Stimulated activated CD4-positive, alpha-beta T cell treated with anti-CD3 and anti-CD28 coated beads, Interleukin-12 subunit alpha, Interleukin-12 subunit beta, amount 100 ng/mL, for 48 hours (primary cell): ENCODE measurements around the gene DMRT3.

ENCODE experiments used
- DNase-seq, 3 donors: peaks; one replicate each; pipeline ENCODE4 v3.0.0-alpha.2; 2020; ENCODE audit warnings: low read depth in 2 of 3, low spot score in 1 of 3

The DMRT3 gene, protein sequence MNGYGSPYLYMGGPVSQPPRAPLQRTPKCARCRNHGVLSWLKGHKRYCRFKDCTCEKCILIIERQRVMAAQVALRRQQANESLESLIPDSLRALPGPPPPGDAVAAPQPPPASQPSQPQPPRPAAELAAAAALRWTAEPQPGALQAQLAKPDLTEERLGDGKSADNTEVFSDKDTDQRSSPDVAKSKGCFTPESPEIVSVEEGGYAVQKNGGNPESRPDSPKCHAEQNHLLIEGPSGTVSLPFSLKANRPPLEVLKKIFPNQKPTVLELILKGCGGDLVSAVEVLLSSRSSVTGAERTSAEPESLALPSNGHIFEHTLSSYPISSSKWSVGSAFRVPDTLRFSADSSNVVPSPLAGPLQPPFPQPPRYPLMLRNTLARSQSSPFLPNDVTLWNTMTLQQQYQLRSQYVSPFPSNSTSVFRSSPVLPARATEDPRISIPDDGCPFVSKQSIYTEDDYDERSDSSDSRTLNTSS

GRCh38 chr9:976258-976942 lies at the start of gene DMRT3:
TSS of gene DMRT3 (plus strand) at chr9:976655. CDS start at chr9:977002, 347 bp downstream.
- no peak for DNase-seq

DNA sequence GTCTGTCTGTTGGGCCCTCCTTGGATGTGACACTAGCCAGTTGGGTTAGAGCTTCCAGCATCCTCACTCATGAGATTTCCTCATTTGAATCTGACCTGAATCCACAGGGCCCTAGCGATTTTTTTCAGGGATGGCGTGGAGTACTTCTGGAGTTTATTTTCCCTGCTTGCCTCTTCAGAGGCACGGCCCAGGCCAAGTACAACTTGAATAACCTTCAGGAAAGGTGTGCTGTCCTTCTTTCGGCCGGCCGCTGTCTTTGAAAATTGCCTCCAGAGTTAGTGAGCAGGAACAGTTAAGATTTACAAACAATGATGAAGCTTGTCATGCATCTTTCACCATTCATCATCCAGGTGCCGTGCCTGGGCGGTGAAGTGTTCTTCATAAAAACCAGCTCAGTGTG lies 49.5 kb upstream of the DMRT3 start:
- DNase-seq: no peak

- DNase-seq: peak in 1 of 3 donors; percentile 8
These were observed 48.0 kb upstream of the DMRT3 start for GRCh38 chr9:928363-929042.

- DNase-seq: no peak
These were observed 46.7 kb upstream of the DMRT3 start for GRCh38 chr9:929719-930118.

- DNase-seq: no peak
These were observed 43.1 kb upstream of the DMRT3 start for GRCh38 chr9:933356-933755.

GRCh38 chr9:935348-935965 lies 41.0 kb upstream of the DMRT3 start:
- DNase-seq: no peak

GRCh38 chr9:942805-943580 lies 33.5 kb upstream of the DMRT3 start:
- no peak for DNase-seq

- DNase-seq: no peak
These were observed 28.5 kb upstream of the DMRT3 start for GRCh38 chr9:947985-948384.

GRCh38 chr9:948497-948896 lies 28.0 kb upstream of the DMRT3 start:
- no peak for DNase-seq

DNA sequence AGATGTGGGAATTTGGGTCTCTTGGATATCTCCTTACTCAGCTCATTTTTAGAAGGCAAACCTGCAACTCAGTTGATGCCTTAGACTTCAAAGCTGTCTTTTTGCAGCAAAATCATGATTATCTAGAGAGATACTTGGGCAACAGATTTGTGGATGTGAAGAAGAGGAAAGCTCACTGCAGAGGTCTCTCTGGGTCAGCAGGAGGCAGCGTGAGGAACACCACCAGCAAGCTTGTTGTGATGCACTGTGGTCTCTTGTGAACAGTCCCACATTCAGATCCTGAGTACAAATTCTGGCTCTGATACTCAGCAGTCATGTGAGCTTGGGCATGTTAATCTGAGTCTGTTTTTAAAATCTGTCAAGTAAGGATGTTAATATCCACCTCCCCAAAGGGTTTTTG lies 26.3 kb upstream of the DMRT3 start:
- DNase-seq: no peak

DNA sequence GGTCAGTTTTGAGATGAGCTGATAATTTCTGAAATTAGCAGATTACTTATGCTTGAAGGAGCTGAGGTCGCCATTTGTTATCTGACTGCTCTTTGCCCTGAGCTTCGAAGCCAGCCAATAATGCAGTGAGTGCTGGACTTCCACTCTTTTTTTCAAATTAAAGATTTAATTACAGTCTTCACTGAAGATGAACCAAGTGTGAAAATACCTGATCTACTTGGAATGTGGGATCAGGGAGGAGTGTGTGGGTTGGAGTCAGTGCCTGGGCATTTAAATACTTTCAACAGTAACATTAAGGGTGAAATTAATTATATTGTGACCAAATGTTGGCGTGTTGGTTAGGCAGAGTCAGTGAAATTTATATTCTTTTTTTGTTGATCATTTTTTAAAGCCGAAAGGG lies 23.9 kb upstream of the DMRT3 start:
- DNase-seq: no peak

GRCh38 chr9:959105-959504 lies 17.4 kb upstream of the DMRT3 start:
- DNase-seq: no peak

DNA sequence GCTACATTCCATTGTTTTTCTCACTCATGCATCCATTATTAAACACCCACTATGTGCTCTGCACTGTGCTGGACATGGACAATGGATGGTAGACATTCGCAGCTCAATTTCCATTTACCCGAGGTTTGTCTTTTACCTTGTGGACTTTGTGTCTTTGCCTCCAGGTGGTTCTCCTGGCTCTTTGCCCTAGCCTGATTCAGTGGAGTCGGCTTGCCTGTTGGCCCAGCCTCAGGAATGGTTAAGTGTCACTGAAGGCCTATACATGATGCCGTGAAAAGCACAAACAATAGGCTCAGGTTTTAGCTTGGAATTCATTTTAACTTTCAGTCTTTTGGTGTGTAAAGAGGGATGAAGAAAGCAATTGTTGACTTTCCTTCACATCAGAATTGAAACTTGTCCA lies 16.5 kb upstream of the DMRT3 start:
- no peak for DNase-seq

GRCh38 chr9:962023-962422 lies 14.4 kb upstream of the DMRT3 start:
- DNase-seq: no peak

DNA sequence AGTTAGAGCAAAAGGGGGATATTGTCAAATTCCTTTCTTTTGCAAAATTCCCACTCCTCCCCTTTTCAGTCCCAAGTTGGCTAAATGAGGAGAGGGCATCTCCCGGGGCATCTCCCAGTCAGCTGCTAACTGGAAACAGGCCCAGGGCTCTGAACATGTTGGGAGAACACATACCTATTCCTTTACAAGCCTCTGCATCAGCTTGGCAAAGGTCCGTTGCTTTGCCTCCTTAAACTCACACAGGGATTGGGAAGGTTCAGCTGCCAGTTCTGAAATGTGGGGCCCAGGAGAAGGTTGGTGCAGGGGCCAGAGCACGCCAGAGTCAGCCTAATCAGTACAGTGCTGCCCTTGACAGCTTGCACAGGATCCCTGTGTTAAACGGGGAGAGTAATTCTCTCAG lies 11.0 kb upstream of the DMRT3 start:
- DNase-seq: no peak

DNA sequence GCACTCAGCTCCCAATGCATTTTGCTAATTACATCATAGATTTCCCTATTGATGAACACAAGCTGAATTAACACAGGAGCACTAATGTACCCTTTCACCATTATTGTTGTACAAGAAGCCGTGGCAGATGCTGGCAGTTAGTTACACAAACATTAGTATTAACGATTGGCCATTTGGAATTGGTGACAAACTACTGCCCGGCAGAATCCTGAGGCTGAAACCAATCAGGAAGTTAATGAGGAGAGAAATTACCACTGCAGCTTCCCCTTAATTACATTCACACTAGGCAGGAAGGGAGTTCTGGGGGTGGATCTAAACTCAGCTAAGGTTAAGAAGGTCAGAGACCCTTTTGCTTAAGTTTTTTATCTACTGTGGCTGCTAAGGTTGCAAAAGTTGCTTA lies 9.6 kb upstream of the DMRT3 start:
- DNase-seq: no peak

GRCh38 chr9:967436-967835 lies 9.0 kb upstream of the DMRT3 start:
- no peak for DNase-seq

DNA sequence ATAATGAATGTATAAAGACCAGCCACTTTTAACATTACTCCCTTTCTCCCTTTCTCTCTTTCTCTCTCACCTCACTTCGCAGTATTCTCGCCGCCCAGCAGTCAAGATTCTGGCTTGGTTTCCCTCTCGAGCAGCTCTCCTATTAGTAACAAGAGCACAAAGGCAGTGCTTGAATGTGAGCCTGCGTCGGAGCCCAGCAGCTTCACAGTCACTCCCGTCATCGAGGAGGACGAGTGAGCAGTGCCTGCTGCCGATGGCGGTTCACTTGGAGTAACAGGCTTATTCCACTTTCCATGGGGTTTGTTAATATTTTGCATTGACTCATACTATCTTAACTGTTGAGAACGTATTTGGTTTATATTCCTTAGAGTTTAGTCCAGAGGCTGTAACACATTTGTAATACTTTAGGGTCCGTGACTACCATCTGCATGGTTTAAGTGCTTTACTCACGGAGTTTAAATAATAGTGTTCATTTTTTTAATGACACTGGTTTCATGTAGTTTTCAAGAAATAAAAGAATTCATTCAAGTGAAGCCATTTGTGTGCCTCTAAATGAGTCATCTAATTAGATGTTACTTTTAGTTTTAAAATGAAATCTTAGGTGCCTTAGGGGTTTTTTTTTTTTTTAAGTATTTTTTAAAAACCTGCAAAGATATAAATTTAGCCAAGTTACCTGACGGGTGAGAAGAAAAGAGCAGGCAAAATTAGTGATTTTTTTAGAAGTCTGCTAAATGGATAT lies 8.4 kb upstream of the DMRT3 start:
- DNase-seq: no peak

GRCh38 chr9:969310-970150 lies 6.9 kb upstream of the DMRT3 start:
- no peak for DNase-seq
